HEK293 (cell line): Measurements from ENCODE around the gene BSX.

Source experiments
- FEZF1 ChIP-seq: fragments of 450-650 bp; formaldehyde crosslinking; IDR thresholded peaks from 2 replicates; pipeline ENCODE4 v1.5.1; 2016; ENCODE audit warnings: missing biosample characterization, missing genetic modification characterization
- KLF16 ChIP-seq: fragments of 450-650 bp; formaldehyde crosslinking; IDR thresholded peaks from 2 replicates; pipeline ENCODE4 v1.5.1; 2017; ENCODE audit warnings: missing biosample characterization, missing genetic modification characterization
- KLF9 ChIP-seq: fragments of 450-650 bp; formaldehyde crosslinking; IDR thresholded peaks from 2 replicates; pipeline ENCODE4 v1.5.1; 2016; ENCODE audit warnings: missing biosample characterization, missing genetic modification characterization, low read depth
- ZNF174 ChIP-seq: fragments of 450-650 bp; formaldehyde crosslinking; IDR thresholded peaks from 2 replicates; pipeline ENCODE4 v1.5.0; 2017; ENCODE audit warnings: missing biosample characterization, mild to moderate bottlenecking, missing genetic modification characterization
- ZNF23 ChIP-seq: fragments of 450-650 bp; formaldehyde crosslinking; IDR thresholded peaks from 2 replicates; pipeline ENCODE4 v1.5.1; 2016; ENCODE audit warnings: missing biosample characterization, missing genetic modification characterization, borderline replicate concordance
- ZNF248 ChIP-seq: fragments of 450-650 bp; formaldehyde crosslinking; IDR thresholded peaks from 2 replicates; pipeline ENCODE4 v1.5.1; 2017; ENCODE audit warnings: missing biosample characterization, missing genetic modification characterization
- ZNF274 ChIP-seq, 2 experiments: fragments of 200-500 bp in 1 of 2; fragments of 450-650 bp in 1 of 2; sonication (Bioruptor generic) in 1 of 2; formaldehyde crosslinking in 1 of 2; IDR thresholded peaks; 2 replicates each; pipeline versions ENCODE4 v1.5.1 to v1.6.1; 2014 to 2016; ENCODE audit warnings: borderline replicate concordance in 1 of 2, inconsistent platforms in 1 of 2, low read length in 1 of 2, missing biosample characterization in 1 of 2, missing genetic modification characterization in 1 of 2
- ZNF366 ChIP-seq: fragments of 450-650 bp; formaldehyde crosslinking; conservative IDR thresholded peaks from 2 replicates; pipeline ENCODE4 v1.5.1; 2016; ENCODE audit warnings: missing biosample characterization, missing genetic modification characterization
- ZNF488 ChIP-seq: fragments of 450-650 bp; formaldehyde crosslinking; IDR thresholded peaks from 2 replicates; pipeline ENCODE4 v1.5.1; 2016; ENCODE audit warnings: missing biosample characterization, missing genetic modification characterization
- ZNF639 ChIP-seq: fragments of 450-650 bp; formaldehyde crosslinking; IDR thresholded peaks from 2 replicates; pipeline ENCODE4 v1.5.1; 2016; ENCODE audit warnings: missing biosample characterization, missing genetic modification characterization
- ZNF843 ChIP-seq: fragments of 450-650 bp; formaldehyde crosslinking; IDR thresholded peaks from 2 replicates; pipeline ENCODE4 v1.5.1; 2016; ENCODE audit warnings: missing biosample characterization, missing genetic modification characterization

- TF ChIP-seq ZNF488 (no peak), KLF16 (tag by site-specific recombination) (no peak), FEZF1 (no peak), ZNF843 (no peak), ZNF366 (tag by site-specific recombination) (no peak), KLF9 (tag by site-specific recombination) (no peak), ZNF639 (tag by site-specific recombination) (no peak), ZNF23 (tag by site-specific recombination) (no peak), ZNF274 (IDR thresholded peaks at IDR 0.05; ENCODE audit: low read length) (no peak), ZNF274 (tag by site-specific recombination; IDR thresholded peaks at IDR 0.05; ENCODE audit: borderline replicate concordance) (no peak), ZNF248 (tag by site-specific recombination) (no peak), ZNF174 (no peak)
Measured at GRCh38 chr11:122951211-122951610, 30.4 kb downstream of the BSX start.
